ENCODE results near the gene DAPK1.
A peak's percentile ranks its signal among the peaks of the same experiment; 100 is the strongest.

The DAPK1 gene

DNA sequence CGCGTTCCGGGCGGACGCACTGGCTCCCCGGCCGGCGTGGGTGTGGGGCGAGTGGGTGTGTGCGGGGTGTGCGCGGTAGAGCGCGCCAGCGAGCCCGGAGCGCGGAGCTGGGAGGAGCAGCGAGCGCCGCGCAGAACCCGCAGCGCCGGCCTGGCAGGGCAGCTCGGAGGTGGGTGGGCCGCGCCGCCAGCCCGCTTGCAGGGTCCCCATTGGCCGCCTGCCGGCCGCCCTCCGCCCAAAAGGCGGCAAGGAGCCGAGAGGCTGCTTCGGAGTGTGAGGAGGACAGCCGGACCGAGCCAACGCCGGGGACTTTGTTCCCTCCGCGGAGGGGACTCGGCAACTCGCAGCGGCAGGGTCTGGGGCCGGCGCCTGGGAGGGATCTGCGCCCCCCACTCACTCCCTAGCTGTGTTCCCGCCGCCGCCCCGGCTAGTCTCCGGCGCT is at the start of gene DAPK1 (continued):
- TF ChIP-seq, protein P1, sequence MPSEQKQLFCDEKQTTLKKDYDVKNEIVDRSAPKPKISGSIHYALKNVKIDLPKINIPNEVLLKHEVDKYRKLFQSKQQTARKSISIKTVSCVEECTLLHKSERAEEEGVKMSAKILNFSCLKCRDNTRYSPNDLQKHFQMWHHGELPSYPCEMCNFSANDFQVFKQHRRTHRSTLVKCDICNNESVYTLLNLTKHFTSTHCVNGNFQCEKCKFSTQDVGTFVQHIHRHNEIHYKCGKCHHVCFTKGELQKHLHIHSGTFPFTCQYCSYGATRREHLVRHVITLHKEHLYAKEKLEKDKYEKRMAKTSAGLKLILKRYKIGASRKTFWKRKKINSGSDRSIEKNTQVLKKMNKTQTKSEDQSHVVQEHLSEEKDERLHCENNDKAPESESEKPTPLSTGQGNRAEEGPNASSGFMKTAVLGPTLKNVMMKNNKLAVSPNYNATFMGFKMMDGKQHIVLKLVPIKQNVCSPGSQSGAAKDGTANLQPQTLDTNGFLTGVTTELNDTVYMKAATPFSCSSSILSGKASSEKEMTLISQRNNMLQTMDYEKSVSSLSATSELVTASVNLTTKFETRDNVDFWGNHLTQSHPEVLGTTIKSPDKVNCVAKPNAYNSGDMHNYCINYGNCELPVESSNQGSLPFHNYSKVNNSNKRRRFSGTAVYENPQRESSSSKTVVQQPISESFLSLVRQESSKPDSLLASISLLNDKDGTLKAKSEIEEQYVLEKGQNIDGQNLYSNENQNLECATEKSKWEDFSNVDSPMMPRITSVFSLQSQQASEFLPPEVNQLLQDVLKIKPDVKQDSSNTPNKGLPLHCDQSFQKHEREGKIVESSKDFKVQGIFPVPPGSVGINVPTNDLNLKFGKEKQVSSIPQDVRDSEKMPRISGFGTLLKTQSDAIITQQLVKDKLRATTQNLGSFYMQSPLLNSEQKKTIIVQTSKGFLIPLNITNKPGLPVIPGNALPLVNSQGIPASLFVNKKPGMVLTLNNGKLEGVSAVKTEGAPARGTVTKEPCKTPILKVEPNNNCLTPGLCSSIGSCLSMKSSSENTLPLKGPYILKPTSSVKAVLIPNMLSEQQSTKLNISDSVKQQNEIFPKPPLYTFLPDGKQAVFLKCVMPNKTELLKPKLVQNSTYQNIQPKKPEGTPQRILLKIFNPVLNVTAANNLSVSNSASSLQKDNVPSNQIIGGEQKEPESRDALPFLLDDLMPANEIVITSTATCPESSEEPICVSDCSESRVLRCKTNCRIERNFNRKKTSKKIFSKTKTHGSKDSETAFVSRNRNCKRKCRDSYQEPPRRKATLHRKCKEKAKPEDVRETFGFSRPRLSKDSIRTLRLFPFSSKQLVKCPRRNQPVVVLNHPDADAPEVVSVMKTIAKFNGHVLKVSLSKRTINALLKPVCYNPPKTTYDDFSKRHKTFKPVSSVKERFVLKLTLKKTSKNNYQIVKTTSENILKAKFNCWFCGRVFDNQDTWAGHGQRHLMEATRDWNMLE (tag by site-specific recombination; conservative IDR thresholded peaks at IDR 0.05; ENCODE audit: low read depth), result no peak
- peak; percentile 31; the same call in 1 of the 2 replicates for TF ChIP-seq ZNF600 (tag by site-specific recombination; IDR thresholded peaks at IDR 0.05)
- TF ChIP-seq, protein P2, sequence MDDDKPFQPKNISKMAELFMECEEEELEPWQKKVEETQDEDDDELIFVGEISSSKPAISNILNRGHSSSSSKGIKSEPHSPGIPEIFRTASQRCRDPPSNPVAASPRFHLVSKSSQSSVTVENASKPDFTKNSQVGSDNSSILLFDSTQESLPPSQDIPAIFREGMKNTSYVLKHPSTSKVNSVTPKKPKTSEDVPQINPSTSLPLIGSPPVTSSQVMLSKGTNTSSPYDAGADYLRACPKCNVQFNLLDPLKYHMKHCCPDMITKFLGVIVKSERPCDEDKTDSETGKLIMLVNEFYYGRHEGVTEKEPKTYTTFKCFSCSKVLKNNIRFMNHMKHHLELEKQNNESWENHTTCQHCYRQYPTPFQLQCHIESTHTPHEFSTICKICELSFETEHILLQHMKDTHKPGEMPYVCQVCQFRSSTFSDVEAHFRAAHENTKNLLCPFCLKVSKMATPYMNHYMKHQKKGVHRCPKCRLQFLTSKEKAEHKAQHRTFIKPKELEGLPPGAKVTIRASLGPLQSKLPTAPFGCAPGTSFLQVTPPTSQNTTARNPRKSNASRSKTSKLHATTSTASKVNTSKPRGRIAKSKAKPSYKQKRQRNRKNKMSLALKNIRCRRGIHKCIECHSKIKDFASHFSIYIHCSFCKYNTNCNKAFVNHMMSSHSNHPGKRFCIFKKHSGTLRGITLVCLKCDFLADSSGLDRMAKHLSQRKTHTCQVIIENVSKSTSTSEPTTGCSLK (tag by site-specific recombination; IDR thresholded peaks at IDR 0.05), result no peak
- TF ChIP-seq ZNF221 (tag by site-specific recombination; IDR thresholded peaks at IDR 0.05; ENCODE audit: borderline replicate concordance), result no peak
- TF ChIP-seq ZNF843 (tag by site-specific recombination; IDR thresholded peaks at IDR 0.05), result no peak
- TF ChIP-seq ZNF292 (tag by site-specific recombination; IDR thresholded peaks at IDR 0.05; ENCODE audit: borderline replicate concordance, low read depth), result no peak
- peak; percentile 80; the same call in 1 of the 2 replicates for TF ChIP-seq ZNF561 (tag by site-specific recombination; IDR thresholded peaks at IDR 0.05; ENCODE audit: borderline replicate concordance)
- TF ChIP-seq, protein P3, sequence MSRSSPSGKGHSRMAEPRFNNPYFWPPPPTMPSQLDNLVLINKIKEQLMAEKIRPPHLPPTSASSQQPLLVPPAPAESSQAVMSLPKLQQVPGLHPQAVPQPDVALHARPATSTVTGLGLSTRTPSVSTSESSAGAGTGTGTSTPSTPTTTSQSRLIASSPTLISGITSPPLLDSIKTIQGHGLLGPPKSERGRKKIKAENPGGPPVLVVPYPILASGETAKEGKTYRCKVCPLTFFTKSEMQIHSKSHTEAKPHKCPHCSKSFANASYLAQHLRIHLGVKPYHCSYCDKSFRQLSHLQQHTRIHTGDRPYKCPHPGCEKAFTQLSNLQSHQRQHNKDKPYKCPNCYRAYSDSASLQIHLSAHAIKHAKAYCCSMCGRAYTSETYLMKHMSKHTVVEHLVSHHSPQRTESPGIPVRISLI (tag by site-specific recombination; IDR thresholded peaks at IDR 0.05), result no peak
- no peak for TF ChIP-seq ZNF311 (tag by site-specific recombination; IDR thresholded peaks at IDR 0.05; ENCODE audit: borderline replicate concordance)
- no peak for TF ChIP-seq YY1 (tag by site-specific recombination; IDR thresholded peaks at IDR 0.05)
- no peak for TF ChIP-seq ZNF16 (tag by site-specific recombination; IDR thresholded peaks at IDR 0.05; ENCODE audit: low read depth)
- no peak for TF ChIP-seq ZNF677 (tag by site-specific recombination; IDR thresholded peaks at IDR 0.05)
- no peak for TF ChIP-seq ZNF76 (tag by site-specific recombination; IDR thresholded peaks at IDR 0.05; ENCODE audit: borderline replicate concordance, low read depth)
- no peak for TF ChIP-seq ZSCAN30 (tag by site-specific recombination; IDR thresholded peaks at IDR 0.05)
- no peak for TF ChIP-seq ZNF133 (tag by site-specific recombination; IDR thresholded peaks at IDR 0.05)
- TF ChIP-seq ZNF776 (tag by site-specific recombination; IDR thresholded peaks at IDR 0.05; ENCODE audit: borderline replicate concordance), result no peak
- TF ChIP-seq, protein P4, sequence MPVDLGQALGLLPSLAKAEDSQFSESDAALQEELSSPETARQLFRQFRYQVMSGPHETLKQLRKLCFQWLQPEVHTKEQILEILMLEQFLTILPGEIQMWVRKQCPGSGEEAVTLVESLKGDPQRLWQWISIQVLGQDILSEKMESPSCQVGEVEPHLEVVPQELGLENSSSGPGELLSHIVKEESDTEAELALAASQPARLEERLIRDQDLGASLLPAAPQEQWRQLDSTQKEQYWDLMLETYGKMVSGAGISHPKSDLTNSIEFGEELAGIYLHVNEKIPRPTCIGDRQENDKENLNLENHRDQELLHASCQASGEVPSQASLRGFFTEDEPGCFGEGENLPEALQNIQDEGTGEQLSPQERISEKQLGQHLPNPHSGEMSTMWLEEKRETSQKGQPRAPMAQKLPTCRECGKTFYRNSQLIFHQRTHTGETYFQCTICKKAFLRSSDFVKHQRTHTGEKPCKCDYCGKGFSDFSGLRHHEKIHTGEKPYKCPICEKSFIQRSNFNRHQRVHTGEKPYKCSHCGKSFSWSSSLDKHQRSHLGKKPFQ (tag by site-specific recombination; IDR thresholded peaks at IDR 0.05), result no peak
- no peak for TF ChIP-seq ZNF830 (tag by site-specific recombination; IDR thresholded peaks at IDR 0.05; ENCODE audit: low read depth)
- no peak for TF ChIP-seq ZNF623 (tag by site-specific recombination; IDR thresholded peaks at IDR 0.05)
- TF ChIP-seq ZNF473 (tag by site-specific recombination; IDR thresholded peaks at IDR 0.05), result no peak
- TF ChIP-seq ZNF426 (tag by site-specific recombination; IDR thresholded peaks at IDR 0.05), result no peak
- TF ChIP-seq, protein P5, sequence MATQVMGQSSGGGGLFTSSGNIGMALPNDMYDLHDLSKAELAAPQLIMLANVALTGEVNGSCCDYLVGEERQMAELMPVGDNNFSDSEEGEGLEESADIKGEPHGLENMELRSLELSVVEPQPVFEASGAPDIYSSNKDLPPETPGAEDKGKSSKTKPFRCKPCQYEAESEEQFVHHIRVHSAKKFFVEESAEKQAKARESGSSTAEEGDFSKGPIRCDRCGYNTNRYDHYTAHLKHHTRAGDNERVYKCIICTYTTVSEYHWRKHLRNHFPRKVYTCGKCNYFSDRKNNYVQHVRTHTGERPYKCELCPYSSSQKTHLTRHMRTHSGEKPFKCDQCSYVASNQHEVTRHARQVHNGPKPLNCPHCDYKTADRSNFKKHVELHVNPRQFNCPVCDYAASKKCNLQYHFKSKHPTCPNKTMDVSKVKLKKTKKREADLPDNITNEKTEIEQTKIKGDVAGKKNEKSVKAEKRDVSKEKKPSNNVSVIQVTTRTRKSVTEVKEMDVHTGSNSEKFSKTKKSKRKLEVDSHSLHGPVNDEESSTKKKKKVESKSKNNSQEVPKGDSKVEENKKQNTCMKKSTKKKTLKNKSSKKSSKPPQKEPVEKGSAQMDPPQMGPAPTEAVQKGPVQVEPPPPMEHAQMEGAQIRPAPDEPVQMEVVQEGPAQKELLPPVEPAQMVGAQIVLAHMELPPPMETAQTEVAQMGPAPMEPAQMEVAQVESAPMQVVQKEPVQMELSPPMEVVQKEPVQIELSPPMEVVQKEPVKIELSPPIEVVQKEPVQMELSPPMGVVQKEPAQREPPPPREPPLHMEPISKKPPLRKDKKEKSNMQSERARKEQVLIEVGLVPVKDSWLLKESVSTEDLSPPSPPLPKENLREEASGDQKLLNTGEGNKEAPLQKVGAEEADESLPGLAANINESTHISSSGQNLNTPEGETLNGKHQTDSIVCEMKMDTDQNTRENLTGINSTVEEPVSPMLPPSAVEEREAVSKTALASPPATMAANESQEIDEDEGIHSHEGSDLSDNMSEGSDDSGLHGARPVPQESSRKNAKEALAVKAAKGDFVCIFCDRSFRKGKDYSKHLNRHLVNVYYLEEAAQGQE (tag by site-specific recombination; IDR thresholded peaks at IDR 0.05), result no peak
- TF ChIP-seq ZNF37A (tag by site-specific recombination; IDR thresholded peaks at IDR 0.05), result no peak
- no peak for TF ChIP-seq SCRT2 (tag by site-specific recombination; IDR thresholded peaks at IDR 0.05)
- no peak for TF ChIP-seq ZNF248 (tag by site-specific recombination; IDR thresholded peaks at IDR 0.05)
- peak; percentile 67 for TF ChIP-seq EGR2 (tag by site-specific recombination; IDR thresholded peaks at IDR 0.05; ENCODE audit: low read depth)
- no peak for TF ChIP-seq ZNF558 (tag by site-specific recombination; IDR thresholded peaks at IDR 0.05)
- TF ChIP-seq ZNF404 (tag by site-specific recombination; IDR thresholded peaks at IDR 0.05), result no peak
